ENCODE data around the gene MMD2.

MMD2 gene

GRCh38 chr7:4945949-4946348 lies 13.0 kb downstream of the MMD2 start:
- Histone ChIP-seq H3K27ac (no peak overlapping the region), H3K9ac (no peak overlapping the region), H3K9me3 (replicated peaks in 1 of 11) (peaks cover 0 to 12% (median 8%) of the 10 kb centered on the region in 11 experiments; a peak in 10 of 22 replicates), H3K4me2 (no peak overlapping the region), H3K4me1 (0 out of 20 replicates have a peak, but pooled peaks cover 0 to 6% (median 0%) of the 10 kb centered on the region in 10 experiments), H4K20me1 (no peaks in the 10 kb centered on the region; a peak in 1 of 22 replicates), H3K4me3 (no peak overlapping the region), H3K27me3 (no peaks in the 10 kb centered on the region), H3K36me3 (no peaks in the 10 kb centered on the region)
- no peak for TF ChIP-seq Cebpa-rat (IDR thresholded peaks at IDR 0.05)

- H3K36me3 ChIP-seq, result no peaks in the 10 kb centered on the region
- H3K27me3 ChIP-seq, result no peaks in the 10 kb centered on the region
- no peak overlapping the region for H3K4me2 ChIP-seq
- H3K4me1 ChIP-seq, result no peaks in the 10 kb centered on the region
- H3K9ac ChIP-seq, result no peak overlapping the region
- H4K20me1 ChIP-seq, result no peaks in the 10 kb centered on the region
- TF ChIP-seq Cebpa-rat (IDR thresholded peaks at IDR 0.05), result no peak
- no peak overlapping the region for H3K27ac ChIP-seq
- no peak overlapping the region for H3K4me3 ChIP-seq
- H3K9me3 ChIP-seq (replicated peaks in 1 of 11), result peaks cover 0 to 12% (median 8%) of the 10 kb centered on the region in 11 experiments; a peak in 10 of 22 replicates
These were observed 14.0 kb downstream of the MMD2 start for GRCh38 chr7:4944939-4945338.

GRCh38 chr7:4943297-4943696 lies 15.7 kb downstream of the MMD2 start:
- no peak for TF ChIP-seq Cebpa-rat (IDR thresholded peaks at IDR 0.05)
- Histone ChIP-seq H3K4me3 (no peak overlapping the region), H3K27ac (no peak overlapping the region), H4K20me1 (no peaks in the 10 kb centered on the region), H3K9me3 (replicated peaks in 1 of 11) (peaks cover 0 to 6% (median 3%) of the 10 kb centered on the region in 11 experiments; a peak in 9 of 22 replicates), H3K36me3 (no peaks in the 10 kb centered on the region), H3K27me3 (no peaks in the 10 kb centered on the region), H3K9ac (no peak overlapping the region), H3K4me1 (no peaks in the 10 kb centered on the region), H3K4me2 (no peak overlapping the region)

GRCh38 chr7:4939971-4940728 lies 18.8 kb downstream of the MMD2 start:
- Histone ChIP-seq H3K9me3 (replicated peaks in 1 of 11) (no peaks in the 10 kb centered on the region), H3K4me1 (no peaks in the 10 kb centered on the region), H3K4me3 (no peak overlapping the region), H3K9ac (no peak overlapping the region), H3K27ac (no peak overlapping the region), H4K20me1 (no peaks in the 10 kb centered on the region), H3K36me3 (no peaks in the 10 kb centered on the region), H3K4me2 (no peak overlapping the region), H3K27me3 (no peaks in the 10 kb centered on the region)
- no peak for TF ChIP-seq Cebpa-rat (IDR thresholded peaks at IDR 0.05)

- Histone ChIP-seq H4K20me1 (no peaks in the 10 kb centered on the region), H3K4me2 (no peak overlapping the region), H3K27me3 (no peaks in the 10 kb centered on the region)
These were observed 21.6 kb downstream of the MMD2 start for GRCh38 chr7:4937411-4937810.

GRCh38 chr7:4934419-4935025 lies 24.5 kb downstream of the MMD2 start:
- Histone ChIP-seq H3K4me1 (peaks cover 0 to 13% (median 8%) of the 10 kb centered on the region in 10 experiments; a peak in 13 of 20 replicates), H3K4me2 (no peak overlapping the region), H3K27me3 (no peaks in the 10 kb centered on the region), H3K4me3 (no peak overlapping the region), H3K9ac (no peak overlapping the region), H3K36me3 (no peaks in the 10 kb centered on the region), H4K20me1 (no peaks in the 10 kb centered on the region), H3K27ac (no peak overlapping the region), H3K9me3 (replicated peaks in 1 of 11) (no peaks in the 10 kb centered on the region)
- TF ChIP-seq Cebpa-rat (IDR thresholded peaks at IDR 0.05), result no peak

More at GRCh38 chr7:4937411-4937810, 21.6 kb downstream of the MMD2 start:
- Histone ChIP-seq H3K36me3 (no peaks in the 10 kb centered on the region), H3K4me1 (peaks cover 0 to 3% (median 0%) of the 10 kb centered on the region in 10 experiments; a peak in 9 of 20 replicates), H3K27ac (no peak overlapping the region), H3K9ac (no peak overlapping the region), H3K9me3 (replicated peaks in 1 of 11) (no peaks in the 10 kb centered on the region), H3K4me3 (no peak overlapping the region)
- no peak for TF ChIP-seq Cebpa-rat (IDR thresholded peaks at IDR 0.05)

- H3K9me3 ChIP-seq (replicated peaks in 1 of 11), result peaks cover 0 to under 1% (median 0%) of the 10 kb centered on the region in 11 experiments; a peak in 1 of 22 replicates
- H3K4me2 ChIP-seq, result peak overlapping the region in 7 of 11 experiments; percentile 9 to 68 (median 56); a peak in 14 of 22 replicates
- H4K20me1 ChIP-seq, result no peaks in the 10 kb centered on the region
- H3K4me3 ChIP-seq, result no peak overlapping the region
- no peaks in the 10 kb centered on the region for H3K27me3 ChIP-seq
- no peak for TF ChIP-seq Cebpa-rat (IDR thresholded peaks at IDR 0.05)
- no peaks in the 10 kb centered on the region for H3K36me3 ChIP-seq
- H3K9ac ChIP-seq, result no peak overlapping the region
- no peak overlapping the region for H3K27ac ChIP-seq
- H3K4me1 ChIP-seq, result peaks cover 0 to 13% (median 8%) of the 10 kb centered on the region in 10 experiments; a peak in 13 of 20 replicates
These were observed 27.0 kb downstream of the MMD2 start for GRCh38 chr7:4931943-4932342.

- Histone ChIP-seq H3K4me2 (no peak overlapping the region), H3K4me3 (no peak overlapping the region), H3K27ac (no peak overlapping the region), H3K9ac (no peak overlapping the region), H3K4me1 (peaks cover 0 to 20% (median 10%) of the 10 kb centered on the region in 10 experiments; a peak in 13 of 20 replicates), H3K9me3 (replicated peaks in 1 of 11) (peaks cover 0 to 8% (median 0%) of the 10 kb centered on the region in 11 experiments; a peak in 1 of 22 replicates), H3K36me3 (no peaks in the 10 kb centered on the region), H3K27me3 (no peaks in the 10 kb centered on the region), H4K20me1 (no peaks in the 10 kb centered on the region)
- TF ChIP-seq Cebpa-rat (IDR thresholded peaks at IDR 0.05), result no peak
These were observed 30.0 kb downstream of the MMD2 start for GRCh38 chr7:4929005-4929404.

- H3K9me3 ChIP-seq (replicated peaks in 1 of 11), result peaks cover 0 to 8% (median 0%) of the 10 kb centered on the region in 11 experiments; a peak in 1 of 22 replicates
- H3K27ac ChIP-seq, result no peak overlapping the region
- no peak overlapping the region for H3K9ac ChIP-seq
- no peak for TF ChIP-seq Cebpa-rat (IDR thresholded peaks at IDR 0.05)
- no peak overlapping the region for H3K4me3 ChIP-seq
- H3K27me3 ChIP-seq, result no peaks in the 10 kb centered on the region
- H3K36me3 ChIP-seq, result no peaks in the 10 kb centered on the region
- no peak overlapping the region for H3K4me2 ChIP-seq
- peaks cover 0 to 20% (median 10%) of the 10 kb centered on the region in 10 experiments; a peak in 13 of 20 replicates for H3K4me1 ChIP-seq
- H4K20me1 ChIP-seq, result no peaks in the 10 kb centered on the region
These were observed 30.5 kb downstream of the MMD2 start for GRCh38 chr7:4928445-4928844.
